Psoas muscle (tissue), 8 donors: Measurements from ENCODE around the gene CUBN. TPM values are rescaled to one million over a fixed set of nuclear protein-coding genes. Genes with fewer than 3 reads are reported as not detected.

ENCODE experiments used
- ATAC-seq, 4 donors: fragments of 200-7000 bp; cut with Tn5 transposase; one replicate each; pipeline ENCODE4 v1.9.1; 2020; ENCODE audit warnings: moderate library complexity in 3 of 4, mild to moderate bottlenecking in 2 of 4
- DNase-seq, 2 donors: peaks; one replicate each; pipeline ENCODE4 v3.0.0-alpha.2; 2020
- H3K27ac ChIP-seq: fragments of 200-600 bp; one replicate; pipeline ENCODE4 v1.8.0; 2022
- H3K27me3 ChIP-seq, 3 donors: fragments of 200-600 bp in 1 of 3; one replicate each; pipeline versions ENCODE4 v1.6.1 to v1.8.0; 2013 to 2022; ENCODE audit warnings: low read length in 2 of 3, mild to moderate bottlenecking in 2 of 3, moderate library complexity in 1 of 3; ENCODE audit not compliant: insufficient read depth in 3 of 3
- H3K36me3 ChIP-seq, 2 donors: fragments of 200-600 bp in 1 of 2; one replicate each; pipeline versions ENCODE4 v1.6.1 to v1.8.0; 2013 to 2022; ENCODE audit warnings: low read depth in 1 of 2, mild to moderate bottlenecking in 1 of 2, moderate library complexity in 1 of 2; ENCODE audit not compliant: insufficient read depth in 1 of 2
- H3K4me1 ChIP-seq: fragments of 200-600 bp; one replicate; pipeline ENCODE4 v1.8.0; 2022
- H3K4me3 ChIP-seq: fragments of 200-600 bp; one replicate; pipeline ENCODE4 v1.8.0; 2022; ENCODE audit warnings: mild to moderate bottlenecking
- H3K9me3 ChIP-seq: fragments of 200-600 bp; one replicate; pipeline ENCODE4 v1.8.0; 2022
- CTCF ChIP-seq: fragments of 200-600 bp; IDR thresholded peaks from one replicate; pipeline ENCODE4 v1.8.0; 2022; ENCODE audit warnings: antibody characterized with exemption
- WGBS, 3 donors: extraction: QIAGEN DNeasy Blood & Tissue Kit; methylation state at CpG; one replicate each; pipeline versions ENCODE4 v1.1.6 to v1.1.7; 2013; 5-methylcytosine and 5-hydroxymethylcytosine counted together
- intact Hi-C, 2 donors: fragments of 100-400 bp; cut with DNase I; formaldehyde crosslinking; loops; one replicate each; pipeline versions ENCODE4 v1.11.0 to v1.14.2; 2022
- polyA plus RNA-seq, 3 donors: library from polyadenylated mRNA; stranded (reverse); fragments of 200-250 nt; gene quantifications; one replicate each; pipeline ENCODE4 v1.2.3, GENCODE V29; 2013
- total RNA-seq, 4 donors: library from RNA; stranded (reverse); fragmentation: NEBNext Ultra II Directional in 2 of 4; extraction: Animal tissue kit (Norgen Biotek cat#: 25700) in 2 of 4; gene quantifications; one replicate each; pipeline versions ENCODE4 v1.2.1 to v1.2.4, GENCODE V29; 2021 to 2023
- donor health status: healthy with polysubstance abuse.
- donor health status: DM: no; HTN: no; CAD: no; lungs with moderate emphysema.
- donor health status: Bipolar disorder and iron deficiency.
- donor health status: healthy.
- donor health status: DM: yes; HTN: yes; CAD: no.
- donor health status: DM: no; HTN: no; CAD: no.
- donor health status: DM: no; HTN: no; CAD: no.
- donor health status: DM: yes; HTN: yes; CAD: no.

CUBN gene
- total and polyA plus RNA-seq, 7 donors, result 0.07 to 1.1 (median 0.22) TPM

- TF ChIP-seq CTCF, result no peak
- no peaks in the 10 kb centered on the region for H3K4me1 ChIP-seq
- DNase-seq (peak; percentile 55 to 80), ATAC-seq (peak in 1 of 4 donors; percentile 56)
- no peak overlapping the region for H3K27ac ChIP-seq
- no peak overlapping the region for H3K4me3 ChIP-seq
- 27 to 48% (median 27%) methylated on average over 7 of the region's 7 CpGs for WGBS, 3 donors
- no peaks in the 10 kb centered on the region for H3K9me3 ChIP-seq
- H3K36me3 ChIP-seq, result no peaks in the 10 kb centered on the region
- intact Hi-C loops, result no loop called here
- no peaks in the 10 kb centered on the region for H3K27me3 ChIP-seq
These were observed 15.6 kb downstream of the CUBN start for GRCh38 chr10:17113889-17114540.

- Histone ChIP-seq H3K4me1 (no peaks in the 10 kb centered on the region), H3K27ac (no peak overlapping the region), H3K36me3 (no peaks in the 10 kb centered on the region), H3K9me3 (no peaks in the 10 kb centered on the region), H3K4me3 (no peak overlapping the region), H3K27me3 (no peaks in the 10 kb centered on the region)
- ATAC-seq (no peak), DNase-seq (no peak)
- WGBS, 3 donors, result 85 to 90% (median 88%) methylated on average over 4 of the region's 4 CpGs
- TF ChIP-seq CTCF, result no peak
- intact Hi-C loops, result no loop called here
These were observed 16.3 kb downstream of the CUBN start for GRCh38 chr10:17113346-17113745.

GRCh38 chr10:17112566-17112965 is 17.0 kb downstream of the CUBN start:
- Histone ChIP-seq H3K9me3 (no peaks in the 10 kb centered on the region), H3K4me1 (no peaks in the 10 kb centered on the region), H3K27me3 (no peaks in the 10 kb centered on the region), H3K27ac (no peak overlapping the region), H3K4me3 (no peak overlapping the region), H3K36me3 (no peaks in the 10 kb centered on the region)
- intact Hi-C loops, result no loop called here
- no peak for ATAC-seq
- no peak for DNase-seq
- WGBS, 3 donors, result 61 to 81% (median 62%) methylated on average over 3 of the region's 3 CpGs
- no peak for TF ChIP-seq CTCF

- ATAC-seq (no peak), DNase-seq (no peak)
- Histone ChIP-seq H3K27ac (no peak overlapping the region), H3K9me3 (no peaks in the 10 kb centered on the region), H3K4me3 (no peak overlapping the region), H3K4me1 (no peaks in the 10 kb centered on the region), H3K36me3 (no peaks in the 10 kb centered on the region), H3K27me3 (no peaks in the 10 kb centered on the region)
- intact Hi-C loops, result no loop called here
- no peak for TF ChIP-seq CTCF
- 84 to 94% (median 85%) methylated on average over 3 of the region's 3 CpGs for WGBS, 3 donors
These were observed 20.0 kb downstream of the CUBN start for GRCh38 chr10:17109475-17110207.
